HepG2 (cell line): Measurements from ENCODE around the gene NEDD8. TPM values are rescaled to one million over a fixed set of nuclear protein-coding genes. Genes with fewer than 3 reads are reported as not detected.
A peak's percentile ranks its signal among the peaks of the same experiment; 100 is the strongest.

Source experiments
- ATAC-seq: fragments of 200-7000 bp; cut with Tn5 transposase; 3 replicates; pipeline ENCODE4 v1.9.1; 2020; ENCODE audit warnings: mild to moderate bottlenecking, moderate library complexity
- BruUV-seq: library from RNA; stranded (reverse); fragments of 400-500 nt; replicated peaks from 2 replicates; lab custom pipeline; 2021; lab: Mats Ljungman, UMichigan
- CTCF ChIA-PET: fragments of 300-600 bp; formaldehyde crosslinking; extraction: SDS; loops from one replicate; lab custom pipeline; 2021; ENCODE audit warnings: low total read pairs, inconsistent platforms, low intra/inter-chr PET ratio; lab: Yijun Ruan, JAX
- POLR2A ChIA-PET: fragments of 350-600 bp; sonication (Branson Sonifier 250); formaldehyde crosslinking; loops from one replicate; lab custom pipeline; 2020; ENCODE audit warnings: antibody characterized with exemption, inconsistent platforms; lab: Yijun Ruan, JAX
- DNase-seq: peaks from one replicate; pipeline ENCODE4 v3.0.0-alpha.2; 2015; ENCODE audit warnings: low spot score
- FAIRE-seq: peaks from 3 replicates; lab custom pipeline; 2011; peaks lifted over from hg19 to GRCh38; lab: Jason Lieb, UNC
- H2AFZ ChIP-seq: one replicate; pipeline ENCODE4 v1.6.1; 2011; ENCODE audit warnings: low read length, inconsistent platforms
- H3K27ac ChIP-seq: fragments of 300-600 bp; 3 replicates; pipeline ENCODE4 v1.8.0; 2011; ENCODE audit warnings: mixed run types, mild to moderate bottlenecking, mixed read lengths, low read length, inconsistent platforms; ENCODE audit not compliant: insufficient read depth; ENCODE audit errors: extremely low read length
- H3K27me3 ChIP-seq, 2 experiments: fragments of 200-600 bp in 1 of 2; 2 replicates in 1 of 2; 3 replicates in 1 of 2; pipeline versions ENCODE4 v1.6.0 to v1.8.0; 2011; ENCODE audit warnings: low read length in 2 of 2, mild to moderate bottlenecking in 2 of 2, moderate library complexity in 2 of 2, inconsistent platforms in 1 of 2; ENCODE audit not compliant: insufficient read depth in 2 of 2, control insufficient read depth in 1 of 2
- H3K36me3 ChIP-seq, 2 experiments: fragments of 200-600 bp in 1 of 2; replicated peaks in 1 of 2; 2 replicates in 1 of 2; 3 replicates in 1 of 2; pipeline versions ENCODE4 v1.5.1 to v1.8.0; 2011; ENCODE audit warnings: low read length in 2 of 2, inconsistent platforms in 1 of 2; ENCODE audit not compliant: insufficient read depth in 2 of 2, control insufficient read depth in 1 of 2
- H3K4me1 ChIP-seq: 2 replicates; pipeline ENCODE4 v1.5.1; 2012; ENCODE audit warnings: low read length, inconsistent platforms; ENCODE audit not compliant: insufficient read depth
- H3K4me2 ChIP-seq: 2 replicates; pipeline ENCODE4 v1.6.0; 2011; ENCODE audit warnings: low read depth, low read length, inconsistent platforms
- H3K4me3 ChIP-seq, 3 experiments: fragments of 200-600 bp in 1 of 3; sonication (generic), shearing (Covaris generic) in 1 of 3; replicated peaks in 1 of 3; 2 replicates each; pipeline ENCODE4 v1.5.1; 2011 to 2016; ENCODE audit warnings: low read length in 3 of 3, inconsistent platforms in 2 of 3, low read depth in 2 of 3, mild to moderate bottlenecking in 2 of 3, control low read depth in 1 of 3, mixed read lengths in 1 of 3; ENCODE audit not compliant: insufficient read depth in 1 of 3
- H3K79me2 ChIP-seq: one replicate; pipeline ENCODE4 v1.6.1; 2011; ENCODE audit warnings: low read length, inconsistent platforms; ENCODE audit not compliant: insufficient read depth
- H3K9ac ChIP-seq: 2 replicates; pipeline ENCODE4 v1.6.0; 2011; ENCODE audit warnings: mild to moderate bottlenecking, low read depth, low read length, inconsistent platforms; ENCODE audit not compliant: insufficient read depth
- H3K9me3 ChIP-seq: 2 replicates; pipeline ENCODE4 v1.5.1; 2012; ENCODE audit warnings: mild to moderate bottlenecking, low read length
- H4K20me1 ChIP-seq: 2 replicates; pipeline ENCODE4 v1.6.0; 2011; ENCODE audit warnings: inconsistent platforms, mild to moderate bottlenecking, low read length, moderate library complexity; ENCODE audit not compliant: insufficient read depth
- DBP ChIP-seq: sonication (generic); formaldehyde crosslinking; IDR thresholded peaks from 2 replicates; pipeline ENCODE4 v1.4.0; 2020; ENCODE audit warnings: missing genetic modification reagents; ENCODE audit errors: not compliant biosample characterization
- HHEX ChIP-seq: IDR thresholded peaks from 2 replicates; pipeline ENCODE4 v1.6.1; 2016; ENCODE audit warnings: control low read depth
- HNRNPK ChIP-seq: fragments of 200-400 bp; formaldehyde crosslinking; IDR thresholded peaks from 2 replicates; pipeline ENCODE4 v1.6.1; 2018; ENCODE audit warnings: low read length, low read depth, moderate library complexity, mild to moderate bottlenecking; ENCODE audit not compliant: poor library complexity, severe bottlenecking
- HOXA5 ChIP-seq: sonication (generic); formaldehyde crosslinking; IDR thresholded peaks from 2 replicates; pipeline ENCODE4 v1.4.0; 2020; ENCODE audit warnings: missing genetic modification reagents
- JUNB ChIP-seq: sonication (generic); formaldehyde crosslinking; IDR thresholded peaks from 2 replicates; pipeline ENCODE4 v1.8.0; 2022; ENCODE audit warnings: missing genetic modification reagents, mild to moderate bottlenecking, borderline replicate concordance
- MYNN ChIP-seq: sonication (generic); formaldehyde crosslinking; IDR thresholded peaks from 2 replicates; pipeline ENCODE4 v1.4.0; 2020; ENCODE audit warnings: mild to moderate bottlenecking, low read depth, missing genetic modification reagents
- NFIC ChIP-seq: IDR thresholded peaks from 2 replicates; pipeline ENCODE4 v1.6.1; 2012; ENCODE audit warnings: mild to moderate bottlenecking, low read length, inconsistent platforms
- NFYB ChIP-seq: sonication (generic); formaldehyde crosslinking; IDR thresholded peaks from 2 replicates; pipeline ENCODE4 v1.4.0; 2020; ENCODE audit warnings: missing genetic modification reagents
- PAXIP1 ChIP-seq: sonication (generic); formaldehyde crosslinking; conservative IDR thresholded peaks from 2 replicates; pipeline ENCODE4 v1.4.0; 2020; ENCODE audit warnings: mild to moderate bottlenecking, missing genetic modification reagents, moderate library complexity
- POLR2AphosphoS2 ChIP-seq: IDR thresholded peaks from 2 replicates; pipeline ENCODE4 v1.6.1; 2011; ENCODE audit warnings: low read depth, low read length, improper control_type of control experiment
- TEF ChIP-seq: sonication (generic); formaldehyde crosslinking; IDR thresholded peaks from 2 replicates; pipeline ENCODE4 v1.5.0; 2020; ENCODE audit warnings: missing genetic modification reagents
- TOPORS ChIP-seq: sonication (generic); formaldehyde crosslinking; IDR thresholded peaks from 2 replicates; pipeline ENCODE4 v1.8.0; 2023; ENCODE audit warnings: mild to moderate bottlenecking, missing genetic modification reagents
- ZBTB38 ChIP-seq: sonication (generic); formaldehyde crosslinking; IDR thresholded peaks from 2 replicates; pipeline ENCODE4 v1.5.1; 2020; ENCODE audit warnings: mild to moderate bottlenecking, missing genetic modification reagents
- ZBTB7A ChIP-seq: sonication (generic); formaldehyde crosslinking; IDR thresholded peaks from 2 replicates; pipeline ENCODE4 v1.8.0; 2022; ENCODE audit warnings: mild to moderate bottlenecking, missing genetic modification reagents
- ZNF207 ChIP-seq: fragments of 450-650 bp; IDR thresholded peaks from 2 replicates; pipeline ENCODE4 v1.6.1; 2016; ENCODE audit warnings: antibody characterized with exemption, borderline replicate concordance
- ZNF367 ChIP-seq: sonication (generic); formaldehyde crosslinking; IDR thresholded peaks from 2 replicates; pipeline ENCODE4 v1.4.0; 2020; ENCODE audit warnings: missing genetic modification reagents, borderline replicate concordance
- ZNF460 ChIP-seq: sonication (generic); formaldehyde crosslinking; IDR thresholded peaks from 2 replicates; pipeline ENCODE4 v1.5.1; 2020; ENCODE audit warnings: missing genetic modification reagents, mild to moderate bottlenecking, borderline replicate concordance
- ZNF556 ChIP-seq: sonication (generic); formaldehyde crosslinking; IDR thresholded peaks from 2 replicates; pipeline ENCODE4 v1.4.0; 2020; ENCODE audit warnings: mild to moderate bottlenecking, missing genetic modification reagents, borderline replicate concordance
- ZSCAN29 ChIP-seq: sonication (generic); formaldehyde crosslinking; conservative IDR thresholded peaks from 2 replicates; pipeline ENCODE4 v1.4.0; 2020; ENCODE audit warnings: mild to moderate bottlenecking, missing genetic modification reagents
- WGBS: methylation state at CpG from one replicate; pipeline ENCODE4 v1.1.6; 2017; ENCODE audit warnings: low lambda C conversion rate; 5-methylcytosine and 5-hydroxymethylcytosine counted together
- in situ Hi-C: cut with HindIII; loops from 2 replicates; pipeline ENCODE4 v1.10.0; 2017; ENCODE audit warnings: low pct_unique_long_range_greater_than_20kb; ENCODE audit not compliant: extremely low pct_ligation_motif_present
- intact Hi-C: fragments of 100-400 bp; cut with micrococcal nuclease; formaldehyde crosslinking; loops from one replicate; pipeline ENCODE4 v1.10.0; 2022; ENCODE audit not compliant: unreplicated experiment
- polyA plus RNA-seq, 8 experiments: library from polyadenylated mRNA; depleted of rRNA in 3 of 8; stranded (reverse) in 7 of 8; unstranded in 1 of 8; fragments of >200 nt; fragmentation: Illumina TruSeq in 4 of 8; extraction: Trizol in 4 of 8; gene quantifications; 2 replicates each; pipeline versions ENCODE4 v1.2.1 to v1.2.3, GENCODE V29; 2011 to 2016; ENCODE audit warnings: low read depth in 4 of 8, missing spikeins in 1 of 8, mixed read lengths in 1 of 8; ENCODE audit not compliant: insufficient read depth in 1 of 8
- total RNA-seq, 5 experiments: library from RNA; depleted of rRNA; stranded (reverse); fragments of >200 nt; fragmentation: Illumina TruSeq; extraction: Trizol; gene quantifications; 2 replicates each; pipeline ENCODE4 v1.2.3, GENCODE V29; 2016; ENCODE audit warnings: low read depth in 1 of 5

NEDD8 gene
- total and polyA plus RNA-seq, 2 of the 13 experiments (the other 11 are each of a cell fraction or from before 2014, with no cell fraction given) = 535 to 713 TPM

GRCh38 chr14:24195186-24196070, 36.7 kb downstream of the NEDD8 start, which contains the start of gene TM9SF1:
Gene TM9SF1, minus strand, starts transcription at chr14:24195441. Its CDS starts 422 bp downstream, at chr14:24195019.
- CTCF ChIA-PET = interaction anchor here (0.8 to 0.9 kb wide), 2 partner anchors 47 to 76 kb away, joined by 3 to 4 read pairs; partner anchors contain the start of genes RABGGTA and TINF2
- no TSS peak for BruUV-seq
- H3K4me1 ChIP-seq = peaks cover 65% of the 10 kb centered on the region
- DNase-seq (peak; percentile 93), FAIRE-seq (no peak), ATAC-seq (peak; percentile 94)
- H4K20me1 ChIP-seq = no peaks in the 10 kb centered on the region
- intact Hi-C loops = loop anchor here (1.0 kb wide), 2 partner anchors 18 to 102 kb away; partner anchors contain the start of gene CHMP4A
- peaks cover 43% of the 10 kb centered on the region for H3K79me2 ChIP-seq
- WGBS = 2% methylated on average over 74 of the region's 89 CpGs
- POLR2A ChIA-PET = interaction anchor here (0.7 to 4.3 kb wide), 45 partner anchors 8 to 1218 kb away, joined by 3 to 230 read pairs (median 6); partner anchors contain the start of genes CARMIL3, CHMP4A, CIDEB and DCAF11
- peak within 1 kb of the TSS; percentile 79 to 91 (median 85) for H3K4me3 ChIP-seq
- peak within 1 kb of the TSS; percentile 97 for H3K9ac ChIP-seq
- H3K36me3 ChIP-seq = peaks cover 15 to 24% of the 10 kb centered on the region in 2 experiments; a peak in 4 of 5 replicates
- peak within 1 kb of the TSS; percentile 99 for H3K4me2 ChIP-seq
- no peaks in the 10 kb centered on the region; a peak in 1 of 5 replicates for H3K27me3 ChIP-seq
- no peaks in the 10 kb centered on the region for H3K9me3 ChIP-seq
- peak within 1 kb of the TSS; percentile 84 for H3K27ac ChIP-seq
- in situ Hi-C loops = no loop called here
- no peak within 1 kb of the TSS for H2AFZ ChIP-seq
- peak; percentile 98 for TF ChIP-seq DBP (CRISPR knock-in tag)
- TF ChIP-seq ZBTB38 (CRISPR knock-in tag) = peak; percentile 81
- peak; percentile 95 for TF ChIP-seq ZNF556 (CRISPR knock-in tag)
- TF ChIP-seq JUNB (CRISPR knock-in tag) = no peak
- TF ChIP-seq TOPORS (CRISPR knock-in tag) = peak; percentile 100
- peak; percentile 87 for TF ChIP-seq TEF (CRISPR knock-in tag)
- peak; percentile 62 for TF ChIP-seq NFYB (CRISPR knock-in tag)
- peak; percentile 89 for TF ChIP-seq HNRNPK
- TF ChIP-seq ZBTB7A (CRISPR knock-in tag) = peak; percentile 95
- TF ChIP-seq HOXA5 (CRISPR knock-in tag) = peak; percentile 98
- no peak for TF ChIP-seq HHEX
- no peak for TF ChIP-seq ZNF207
- no peak for TF ChIP-seq NFIC
- peak; percentile 73 for TF ChIP-seq ZNF367 (CRISPR knock-in tag)
- TF ChIP-seq ZSCAN29 (CRISPR knock-in tag) = peak; percentile 97
- peak; percentile 96 for TF ChIP-seq MYNN (CRISPR knock-in tag)
- TF ChIP-seq ZNF460 (CRISPR knock-in tag) = no peak
- TF ChIP-seq PAXIP1 (CRISPR knock-in tag) = peak; percentile 81
- no peak; the same call in 1 of the 2 replicates for TF ChIP-seq POLR2AphosphoS2
